ENCODE data around the gene LRRC4.

LRRC4 gene

DNA sequence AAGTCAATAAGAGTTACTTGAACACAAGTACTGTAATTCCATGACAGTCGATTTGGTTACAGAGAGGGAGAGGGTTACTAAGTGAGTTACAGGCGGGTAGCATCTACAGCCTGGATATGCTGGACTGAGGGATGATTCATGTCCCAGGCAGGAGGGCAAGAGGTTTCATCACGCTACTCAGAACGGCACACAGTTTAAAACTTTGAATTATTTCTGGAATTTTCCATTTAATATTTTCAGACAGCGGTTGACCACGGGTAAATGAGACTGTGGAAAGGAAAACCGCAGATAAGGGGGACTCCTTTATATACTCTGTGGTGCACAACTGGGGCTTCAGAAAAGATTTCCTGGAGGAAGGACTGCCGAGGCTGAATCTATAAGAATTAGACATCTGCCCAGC is 25.7 kb upstream of the LRRC4 start:
- Mint-ChIP-seq H3K36me3 (ENCODE audit: low read depth) (no peaks in the 10 kb centered on the region), H3K27me3 (ENCODE audit: low read depth, poor library complexity) (peaks cover 3% of the 10 kb centered on the region), H3K4me3 (no peak overlapping the region), H3K9me3 (no peaks in the 10 kb centered on the region), H3K27ac (no peak overlapping the region), H3K4me1 (peaks cover 42% of the 10 kb centered on the region)
- no peak for DNase-seq
- TF ChIP-seq, protein P1, sequence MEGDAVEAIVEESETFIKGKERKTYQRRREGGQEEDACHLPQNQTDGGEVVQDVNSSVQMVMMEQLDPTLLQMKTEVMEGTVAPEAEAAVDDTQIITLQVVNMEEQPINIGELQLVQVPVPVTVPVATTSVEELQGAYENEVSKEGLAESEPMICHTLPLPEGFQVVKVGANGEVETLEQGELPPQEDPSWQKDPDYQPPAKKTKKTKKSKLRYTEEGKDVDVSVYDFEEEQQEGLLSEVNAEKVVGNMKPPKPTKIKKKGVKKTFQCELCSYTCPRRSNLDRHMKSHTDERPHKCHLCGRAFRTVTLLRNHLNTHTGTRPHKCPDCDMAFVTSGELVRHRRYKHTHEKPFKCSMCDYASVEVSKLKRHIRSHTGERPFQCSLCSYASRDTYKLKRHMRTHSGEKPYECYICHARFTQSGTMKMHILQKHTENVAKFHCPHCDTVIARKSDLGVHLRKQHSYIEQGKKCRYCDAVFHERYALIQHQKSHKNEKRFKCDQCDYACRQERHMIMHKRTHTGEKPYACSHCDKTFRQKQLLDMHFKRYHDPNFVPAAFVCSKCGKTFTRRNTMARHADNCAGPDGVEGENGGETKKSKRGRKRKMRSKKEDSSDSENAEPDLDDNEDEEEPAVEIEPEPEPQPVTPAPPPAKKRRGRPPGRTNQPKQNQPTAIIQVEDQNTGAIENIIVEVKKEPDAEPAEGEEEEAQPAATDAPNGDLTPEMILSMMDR (IDR thresholded peaks at IDR 0.05), result no peak

- Mint-ChIP-seq H3K4me3 (no peak overlapping the region), H3K9me3 (no peaks in the 10 kb centered on the region), H3K27me3 (ENCODE audit: low read depth, poor library complexity) (peaks cover 3% of the 10 kb centered on the region), H3K36me3 (ENCODE audit: low read depth) (no peaks in the 10 kb centered on the region), H3K27ac (peak overlapping the region; percentile 17), H3K4me1 (peaks cover 39% of the 10 kb centered on the region)
- TF ChIP-seq, protein P1 (IDR thresholded peaks at IDR 0.05), result no peak
- DNase-seq, result no peak
Observed at GRCh38 chr7:128055637-128056036, 24.4 kb upstream of the LRRC4 start.

- peaks cover 3% of the 10 kb centered on the region for H3K27me3 Mint-ChIP-seq (ENCODE audit: low read depth, poor library complexity)
- no peak overlapping the region for H3K4me3 Mint-ChIP-seq
- TF ChIP-seq, protein P1 (IDR thresholded peaks at IDR 0.05), result no peak
- DNase-seq, result no peak
- no peaks in the 10 kb centered on the region for H3K9me3 Mint-ChIP-seq
- H3K27ac Mint-ChIP-seq, result peak overlapping the region; percentile 21
- peaks cover 33% of the 10 kb centered on the region for H3K4me1 Mint-ChIP-seq
- no peaks in the 10 kb centered on the region for H3K36me3 Mint-ChIP-seq (ENCODE audit: low read depth)
Observed at GRCh38 chr7:128054511-128054910, 23.3 kb upstream of the LRRC4 start.

DNA sequence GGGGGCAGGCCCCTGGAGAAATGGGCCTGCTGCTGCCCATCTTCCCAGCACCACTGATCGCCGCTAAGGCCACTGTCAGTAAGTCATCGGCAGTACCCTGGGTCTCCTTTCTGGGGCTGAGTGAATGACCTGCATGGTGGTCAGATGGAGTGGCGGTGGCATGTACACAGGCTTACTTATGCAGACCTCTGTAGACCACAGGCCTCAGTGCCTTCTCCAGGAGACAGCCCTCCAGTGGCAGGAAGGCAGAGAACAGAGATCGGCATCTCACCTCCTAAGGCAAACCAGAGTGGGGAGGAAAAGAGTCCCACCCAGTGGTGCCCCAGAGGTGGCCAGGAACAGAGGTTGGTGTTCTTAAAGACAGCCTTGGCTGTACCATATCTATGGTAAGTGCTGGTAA is 22.8 kb upstream of the LRRC4 start:
- H3K36me3 Mint-ChIP-seq (ENCODE audit: low read depth), result no peaks in the 10 kb centered on the region
- DNase-seq, result no peak
- H3K4me1 Mint-ChIP-seq, result peaks cover 32% of the 10 kb centered on the region

DNA sequence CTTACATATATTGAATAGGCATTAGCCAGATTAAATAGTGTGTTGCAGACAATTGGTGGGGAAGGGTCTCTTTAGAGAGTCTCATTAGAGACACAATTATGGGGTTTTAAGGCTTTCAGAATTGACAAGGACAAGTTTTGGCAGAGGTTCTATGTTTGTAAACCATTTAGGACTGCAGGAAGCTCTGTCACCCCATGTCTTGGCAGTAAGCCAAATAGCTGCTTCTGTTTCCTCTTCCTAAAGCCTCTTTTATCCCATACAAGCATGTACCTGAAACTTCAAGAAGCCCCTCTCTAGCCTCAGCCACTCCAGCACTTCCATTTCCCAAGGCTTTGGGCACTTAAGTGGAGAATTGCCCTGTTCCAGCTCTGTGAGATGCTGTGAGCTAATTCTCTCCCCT is 21.8 kb upstream of the LRRC4 start:
- Mint-ChIP-seq H3K27ac (no peak overlapping the region), H3K27me3 (ENCODE audit: low read depth, poor library complexity) (peaks cover 5% of the 10 kb centered on the region), H3K9me3 (no peaks in the 10 kb centered on the region), H3K36me3 (ENCODE audit: low read depth) (no peaks in the 10 kb centered on the region), H3K4me1 (peaks cover 41% of the 10 kb centered on the region), H3K4me3 (no peak overlapping the region)
- TF ChIP-seq, protein P1 (IDR thresholded peaks at IDR 0.05), result no peak
- DNase-seq, result no peak

More for the DNA sequence above, 22.8 kb upstream of the LRRC4 start:
- H3K9me3 Mint-ChIP-seq, result no peaks in the 10 kb centered on the region
- no peak overlapping the region for H3K27ac Mint-ChIP-seq
- TF ChIP-seq, protein P1 (IDR thresholded peaks at IDR 0.05), result no peak
- H3K4me3 Mint-ChIP-seq, result no peak overlapping the region
- peaks cover 6% of the 10 kb centered on the region for H3K27me3 Mint-ChIP-seq (ENCODE audit: low read depth, poor library complexity)

DNA sequence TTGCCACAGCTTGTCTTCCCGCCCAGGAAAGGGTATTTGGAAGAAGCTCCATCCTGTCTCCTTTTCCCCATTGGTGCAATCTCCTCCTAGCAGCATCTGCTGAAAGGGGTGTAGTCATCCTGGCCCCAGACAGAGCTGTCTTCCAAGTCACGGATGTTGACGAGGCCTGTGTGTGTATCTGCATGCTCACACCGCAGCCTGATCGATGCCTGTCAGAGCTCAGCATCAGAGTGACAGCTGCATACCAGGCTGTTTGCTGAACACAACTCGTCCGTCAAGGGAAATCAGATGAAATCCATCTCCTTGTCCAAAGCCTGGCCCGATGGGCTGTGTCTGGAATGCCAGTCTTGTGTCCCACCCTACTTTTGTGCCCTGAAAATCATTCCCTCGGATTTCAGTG is 21.2 kb upstream of the LRRC4 start:
- DNase-seq, result no peak
- Mint-ChIP-seq H3K4me3 (no peak overlapping the region), H3K36me3 (ENCODE audit: low read depth) (no peaks in the 10 kb centered on the region), H3K9me3 (no peaks in the 10 kb centered on the region), H3K27ac (peak overlapping the region; percentile 73), H3K27me3 (ENCODE audit: low read depth, poor library complexity) (peaks cover 5% of the 10 kb centered on the region), H3K4me1 (peaks cover 41% of the 10 kb centered on the region)
- TF ChIP-seq, protein P1 (IDR thresholded peaks at IDR 0.05), result no peak
